Calu3 (cell line): ENCODE data around the gene OTUD4. TPM values are rescaled to one million over a fixed set of nuclear protein-coding genes. Genes with fewer than 3 reads are reported as not detected.

Experiments
- BruUV-seq: library from RNA; stranded (reverse); fragments of 400-500 nt; replicated peaks from 2 replicates; lab custom pipeline; 2021; lab: Mats Ljungman, UMichigan
- CTCF ChIA-PET: fragments of 300-600 bp; sonication (Branson Sonifier 250); formaldehyde crosslinking; loops from one replicate; lab custom pipeline; 2022; ENCODE audit warnings: antibody characterized with exemption; lab: Charles Lee
- DNase-seq: peaks from one replicate; pipeline ENCODE4 v3.0.0; 2022
- H3K27ac Mint-ChIP-seq: one replicate; pipeline ENCODE4 v1.8.0; 2022; ENCODE audit warnings: mixed read lengths; ENCODE audit not compliant: unreplicated experiment
- H3K27me3 Mint-ChIP-seq: one replicate; pipeline ENCODE4 v1.8.0; 2022; ENCODE audit warnings: mixed read lengths; ENCODE audit not compliant: unreplicated experiment
- H3K36me3 Mint-ChIP-seq: one replicate; pipeline ENCODE4 v1.8.0; 2022; ENCODE audit warnings: mild to moderate bottlenecking, moderate library complexity, mixed read lengths; ENCODE audit not compliant: insufficient read depth, unreplicated experiment
- H3K4me1 Mint-ChIP-seq: one replicate; pipeline ENCODE4 v1.8.0; 2022; ENCODE audit warnings: mild to moderate bottlenecking, low read depth, mixed read lengths; ENCODE audit not compliant: unreplicated experiment
- H3K4me3 Mint-ChIP-seq: one replicate; pipeline ENCODE4 v1.8.0; 2022; ENCODE audit warnings: mild to moderate bottlenecking, low read depth, moderate library complexity, mixed read lengths; ENCODE audit not compliant: unreplicated experiment
- H3K9me3 Mint-ChIP-seq: one replicate; pipeline ENCODE4 v1.8.0; 2022; ENCODE audit warnings: low read depth, mixed read lengths; ENCODE audit not compliant: unreplicated experiment
- CTCF ChIP-seq: fragments of 200-600 bp; IDR thresholded peaks from one replicate; pipeline ENCODE4 v1.8.0; 2022; ENCODE audit warnings: antibody characterized with exemption; ENCODE audit not compliant: unreplicated experiment
- intact Hi-C: fragments of 100-400 bp; cut with micrococcal nuclease; formaldehyde crosslinking; loops from one replicate; pipeline ENCODE4 v1.10.0; 2022; ENCODE audit not compliant: unreplicated experiment
- total RNA-seq: library from RNA; stranded (reverse); gene quantifications from 2 replicates; pipeline ENCODE4 v1.2.3, GENCODE V29; 2022

Gene OTUD4
- total RNA-seq, 1 experiment from 2014 or later: 32.7 TPM

GRCh38 chr4:145108128-145108527 is 72.3 kb downstream of the OTUD4 start:
- CTCF ChIA-PET: no interaction called here
- H3K9me3 Mint-ChIP-seq: no peaks in the 10 kb centered on the region
- H3K4me1 Mint-ChIP-seq: no peaks in the 10 kb centered on the region
- no TSS peak for BruUV-seq
- DNase-seq: no peak
- H3K27me3 Mint-ChIP-seq: no peaks in the 10 kb centered on the region
- no peak for TF ChIP-seq CTCF
- H3K4me3 Mint-ChIP-seq: no peak overlapping the region
- intact Hi-C loops: no loop called here
- peaks cover 12% of the 10 kb centered on the region for H3K36me3 Mint-ChIP-seq
- H3K27ac Mint-ChIP-seq: no peak overlapping the region

- Mint-ChIP-seq H3K27me3 (no peaks in the 10 kb centered on the region), H3K4me3 (no peak overlapping the region), H3K36me3 (peaks cover 2% of the 10 kb centered on the region), H3K9me3 (no peaks in the 10 kb centered on the region), H3K4me1 (no peaks in the 10 kb centered on the region), H3K27ac (no peak overlapping the region)
- CTCF ChIA-PET: no interaction called here
- BruUV-seq: no TSS peak
- intact Hi-C loops: no loop called here
- TF ChIP-seq CTCF: no peak
- DNase-seq: no peak
Observed at GRCh38 chr4:145107126-145107525, 73.3 kb downstream of the OTUD4 start.

GRCh38 chr4:145103496-145103895 is 76.9 kb downstream of the OTUD4 start:
- H3K9me3 Mint-ChIP-seq: no peaks in the 10 kb centered on the region
- no TSS peak for BruUV-seq
- H3K27me3 Mint-ChIP-seq: no peaks in the 10 kb centered on the region
- H3K4me3 Mint-ChIP-seq: no peak overlapping the region
- no peak overlapping the region for H3K27ac Mint-ChIP-seq
- CTCF ChIA-PET: no interaction called here
- TF ChIP-seq CTCF: no peak
- no peak for DNase-seq
- intact Hi-C loops: no loop called here
- H3K36me3 Mint-ChIP-seq: peaks cover 14% of the 10 kb centered on the region
- no peaks in the 10 kb centered on the region for H3K4me1 Mint-ChIP-seq

GRCh38 chr4:145102619-145103018 is 77.8 kb downstream of the OTUD4 start:
- H3K4me3 Mint-ChIP-seq: no peak overlapping the region
- no peaks in the 10 kb centered on the region for H3K9me3 Mint-ChIP-seq
- H3K27ac Mint-ChIP-seq: no peak overlapping the region
- intact Hi-C loops: no loop called here
- H3K4me1 Mint-ChIP-seq: no peaks in the 10 kb centered on the region
- CTCF ChIA-PET: no interaction called here
- no peak for TF ChIP-seq CTCF
- peaks cover 23% of the 10 kb centered on the region for H3K36me3 Mint-ChIP-seq
- BruUV-seq: no TSS peak
- no peaks in the 10 kb centered on the region for H3K27me3 Mint-ChIP-seq
- no peak for DNase-seq
